Tibial nerve (tissue), 4 donors: ENCODE measurements around the gene RNF103.

Source experiments
- CTCF ChIP-seq, 5 experiments: fragments of 200-600 bp in 3 of 5; fragments of 450-650 bp in 2 of 5; sonication (generic) in 3 of 5; IDR thresholded peaks; one replicate each; pipeline ENCODE4 v1.5.1; 2016 to 2019; ENCODE audit warnings: antibody characterized with exemption in 5 of 5, mild to moderate bottlenecking in 3 of 5, moderate library complexity in 2 of 5
- EP300 ChIP-seq, 2 donors: sonication (generic); formaldehyde crosslinking; IDR thresholded peaks; one replicate each; pipeline ENCODE4 v1.6.1; 2017; ENCODE audit warnings: antibody characterized with exemption in 2 of 2, mild to moderate bottlenecking in 1 of 2

GRCh38 chr2:86610871-86611270, 12.8 kb downstream of the RNF103 start:
- TF ChIP-seq CTCF (IDR thresholded peaks at IDR 0.05) (no peak), EP300 (IDR thresholded peaks at IDR 0.05) (no peak)
